ENCODE measurements around the gene CYB561D1. TPM values are rescaled to one million over a fixed set of nuclear protein-coding genes. Genes with fewer than 3 reads are reported as not detected.
"Not testable (repeated sequence)": the region's sequence is repeated elsewhere in the genome, so short reads cannot be mapped to it uniquely, and the experiment has no call there.

Gene CYB561D1
- total RNA-seq, 1 donor from 2014 or later: 13.1 TPM

DNA sequence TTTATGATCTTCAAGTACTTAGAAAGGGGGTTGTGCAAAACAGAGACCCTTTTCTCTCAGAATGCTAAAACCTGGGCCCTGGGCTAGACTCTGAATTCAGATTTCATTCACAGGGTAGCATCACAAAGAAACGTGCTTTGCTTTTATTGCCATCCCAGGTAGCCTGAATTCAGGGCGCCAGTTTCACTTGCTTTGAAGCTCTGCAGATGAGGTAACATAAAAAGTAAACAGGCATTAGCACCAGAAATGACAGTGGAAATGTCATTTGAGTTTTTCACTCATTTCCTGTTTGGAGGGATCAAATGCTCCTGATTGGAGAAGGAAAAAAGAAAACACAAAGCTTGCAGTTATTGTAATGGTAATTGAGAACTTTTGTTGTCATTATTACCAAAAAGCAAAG, 25.0 kb upstream of the CYB561D1 start:
- intact Hi-C loops (cut with DNase I): no loop called here
- ATAC-seq: no peak
- no peak for TF ChIP-seq CTCF (IDR thresholded peaks at IDR 0.05)
- Histone ChIP-seq H3K4me3 (no peak overlapping the region), H3K27ac (no peak overlapping the region), H3K27me3 (peaks cover 54% of the 10 kb centered on the region), H3K4me1 (no peaks in the 10 kb centered on the region), H3K9me3 (no peaks in the 10 kb centered on the region), H3K36me3 (no peaks in the 10 kb centered on the region)
- DNase-seq: no peak

DNA sequence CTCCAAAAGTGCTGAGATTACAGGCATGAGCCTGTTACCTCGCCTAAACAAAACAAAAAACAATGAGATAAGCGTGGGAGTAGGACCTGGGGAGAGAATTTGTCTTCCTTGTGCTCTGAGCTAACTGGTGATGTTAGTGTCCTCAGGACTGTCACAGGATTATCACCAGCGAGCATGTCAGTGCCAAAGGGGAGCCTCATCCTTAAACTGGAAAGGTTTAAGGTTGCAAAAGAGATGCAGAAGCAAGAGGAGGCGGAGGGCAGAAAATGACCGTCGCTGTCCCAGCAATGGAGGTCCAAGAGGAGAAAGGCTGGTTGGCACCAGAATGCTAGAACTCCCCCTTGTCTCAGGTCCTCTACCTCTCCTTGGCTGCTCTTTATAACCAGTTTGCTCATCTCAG, 23.6 kb upstream of the CYB561D1 start:
- no peak for TF ChIP-seq CTCF (IDR thresholded peaks at IDR 0.05)
- DNase-seq: no peak
- H3K4me3 ChIP-seq: no peak overlapping the region
- no peak overlapping the region for H3K27ac ChIP-seq
- no peaks in the 10 kb centered on the region for H3K4me1 ChIP-seq
- no peaks in the 10 kb centered on the region for H3K9me3 ChIP-seq
- ATAC-seq: no peak
- intact Hi-C loops (cut with DNase I): no loop called here
- peaks cover 43% of the 10 kb centered on the region for H3K27me3 ChIP-seq
- H3K36me3 ChIP-seq: no peaks in the 10 kb centered on the region

- Histone ChIP-seq H3K9me3 (no peaks in the 10 kb centered on the region), H3K27me3 (peaks cover 19% of the 10 kb centered on the region), H3K36me3 (no peaks in the 10 kb centered on the region), H3K4me1 (no peaks in the 10 kb centered on the region), H3K27ac (no peak overlapping the region), H3K4me3 (no peak overlapping the region)
- DNase-seq (no peak), ATAC-seq (no peak)
- no peak for TF ChIP-seq CTCF (IDR thresholded peaks at IDR 0.05)
- intact Hi-C loops (cut with DNase I): no loop called here
Measured at GRCh38 chr1:109472779-109473178, 21.1 kb upstream of the CYB561D1 start.

- ATAC-seq; H3K4me1 ChIP-seq; H3K36me3 ChIP-seq; H3K4me3 ChIP-seq; H3K9me3 ChIP-seq; H3K27ac ChIP-seq; intact Hi-C loops (cut with DNase I); DNase-seq: not testable (repeated sequence)
- peaks cover 19% of the 10 kb centered on the region for H3K27me3 ChIP-seq
Measured at GRCh38 chr1:109473284-109474057, 20.4 kb upstream of the CYB561D1 start.

GRCh38 chr1:109474697-109475096, 19.2 kb upstream of the CYB561D1 start:
- peaks cover 14% of the 10 kb centered on the region for H3K27me3 ChIP-seq
- no peak overlapping the region for H3K4me3 ChIP-seq
- no peak for TF ChIP-seq CTCF (IDR thresholded peaks at IDR 0.05)

DNA sequence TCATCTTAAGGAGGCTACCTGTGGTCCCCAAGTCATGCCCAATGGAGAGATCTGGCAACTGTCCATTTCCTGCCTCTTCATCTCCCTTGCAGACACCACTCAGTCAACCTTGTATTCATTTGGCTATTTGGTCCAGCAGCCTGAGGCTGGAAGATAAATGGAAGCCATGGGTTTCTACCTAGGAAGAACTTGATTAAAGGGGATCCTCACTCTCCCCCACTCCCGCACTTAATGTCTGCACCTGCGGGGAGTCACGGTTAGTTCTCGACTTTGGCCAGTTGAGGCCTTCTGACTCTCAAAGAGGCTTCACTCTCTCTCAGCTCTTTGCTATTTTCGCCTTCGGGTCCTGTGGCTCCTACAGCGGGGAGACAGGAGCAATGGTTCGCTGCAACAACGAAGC, 18.6 kb upstream of the CYB561D1 start:
- ATAC-seq (no peak), DNase-seq (no peak)
- Histone ChIP-seq H3K9me3 (no peaks in the 10 kb centered on the region), H3K4me3 (no peak overlapping the region), H3K27me3 (peaks cover 8% of the 10 kb centered on the region), H3K36me3 (no peaks in the 10 kb centered on the region), H3K27ac (no peak overlapping the region), H3K4me1 (no peaks in the 10 kb centered on the region)
- no peak for TF ChIP-seq CTCF (IDR thresholded peaks at IDR 0.05)
- intact Hi-C loops (cut with DNase I): no loop called here

More at GRCh38 chr1:109474697-109475096, 19.2 kb upstream of the CYB561D1 start:
- no peaks in the 10 kb centered on the region for H3K36me3 ChIP-seq
- intact Hi-C loops (cut with DNase I): no loop called here
- no peaks in the 10 kb centered on the region for H3K9me3 ChIP-seq
- ATAC-seq: no peak
- no peak overlapping the region for H3K27ac ChIP-seq
- DNase-seq: no peak
- no peaks in the 10 kb centered on the region for H3K4me1 ChIP-seq

All from upper lobe of right lung (tissue), 1 donor.